KMS-11 (cell line): ENCODE data around the gene DNALI1.

ENCODE experiments used
- H2AFZ ChIP-seq: fragments of 200-600 bp; sonication (generic); 2 replicates; pipeline ENCODE4 v1.6.1; 2016; ENCODE audit warnings: antibody characterized with exemption, mixed run types, low read depth
- H3K27ac ChIP-seq: fragments of 200-600 bp; sonication (generic); 2 replicates; pipeline ENCODE4 v1.6.1; 2016; ENCODE audit warnings: mild to moderate bottlenecking, mixed run types
- H3K27me3 ChIP-seq: fragments of 200-600 bp; sonication (generic); 2 replicates; pipeline ENCODE4 v1.6.1; 2017; ENCODE audit warnings: mild to moderate bottlenecking, low read depth, mixed run types, moderate library complexity; ENCODE audit not compliant: insufficient read depth
- H3K36me3 ChIP-seq: fragments of 200-600 bp; sonication (generic); 2 replicates; pipeline ENCODE4 v1.6.1; 2017; ENCODE audit warnings: mild to moderate bottlenecking, mixed run types; ENCODE audit not compliant: insufficient read depth
- H3K4me1 ChIP-seq: fragments of 200-600 bp; sonication (generic); 2 replicates; pipeline ENCODE4 v1.6.1; 2016; ENCODE audit warnings: mild to moderate bottlenecking, low read depth, mixed run types; ENCODE audit not compliant: poor library complexity, severe bottlenecking
- H3K4me2 ChIP-seq: fragments of 200-600 bp; sonication (generic); 2 replicates; pipeline ENCODE4 v1.7.0; 2016; ENCODE audit warnings: mild to moderate bottlenecking, mixed run types
- H3K4me3 ChIP-seq: fragments of 200-600 bp; sonication (generic); IDR thresholded peaks from 2 replicates; pipeline ENCODE4 v1.6.1; 2017; ENCODE audit warnings: low read depth, low read length, mixed read lengths; ENCODE audit not compliant: insufficient read depth
- H3K79me2 ChIP-seq: fragments of 200-600 bp; sonication (generic); 2 replicates; pipeline ENCODE4 v1.6.1; 2016; ENCODE audit warnings: low read depth, mixed run types; ENCODE audit not compliant: insufficient read depth
- H3K9ac ChIP-seq: fragments of 200-600 bp; sonication (generic); 2 replicates; pipeline ENCODE4 v1.6.1; 2016; ENCODE audit warnings: mild to moderate bottlenecking, mixed run types
- H4K20me1 ChIP-seq: fragments of 200-600 bp; sonication (generic); 2 replicates; pipeline ENCODE4 v1.6.1; 2016; ENCODE audit warnings: mild to moderate bottlenecking, mixed run types; ENCODE audit not compliant: insufficient read depth
- CTCF ChIP-seq: fragments of 200-600 bp; sonication (generic); conservative IDR thresholded peaks from 2 replicates; pipeline ENCODE4 v1.6.1; 2017; ENCODE audit warnings: low read depth, mild to moderate bottlenecking, antibody characterized with exemption, low read length, moderate library complexity, mixed read lengths

Gene DNALI1

GRCh38 chr1:37605806-37606474 lies 49.2 kb downstream of the DNALI1 start:
- H3K9ac ChIP-seq: no peak overlapping the region
- H3K4me2 ChIP-seq: no peak overlapping the region
- H4K20me1 ChIP-seq: no peaks in the 10 kb centered on the region
- no peak overlapping the region for H3K27ac ChIP-seq
- no peak overlapping the region for H2AFZ ChIP-seq
- no peak for TF ChIP-seq CTCF
- H3K79me2 ChIP-seq: no peaks in the 10 kb centered on the region
- no peaks in the 10 kb centered on the region for H3K4me1 ChIP-seq
- no peak overlapping the region for H3K4me3 ChIP-seq
- H3K27me3 ChIP-seq: peaks cover 8% of the 10 kb centered on the region; the same call in 1 of the 2 replicates
- H3K36me3 ChIP-seq: no peaks in the 10 kb centered on the region

- H3K36me3 ChIP-seq: no peaks in the 10 kb centered on the region
- H3K79me2 ChIP-seq: no peaks in the 10 kb centered on the region
- H4K20me1 ChIP-seq: no peaks in the 10 kb centered on the region
- no peak overlapping the region for H3K27ac ChIP-seq
- no peaks in the 10 kb centered on the region for H3K4me1 ChIP-seq
- no peak overlapping the region for H3K9ac ChIP-seq
- H2AFZ ChIP-seq: no peak overlapping the region
- H3K27me3 ChIP-seq: peaks cover 8% of the 10 kb centered on the region; the same call in 1 of the 2 replicates
- no peak overlapping the region for H3K4me3 ChIP-seq
- H3K4me2 ChIP-seq: no peak overlapping the region
- TF ChIP-seq CTCF: no peak
These were observed 49.9 kb downstream of the DNALI1 start for GRCh38 chr1:37606481-37607263.

- no peak overlapping the region for H2AFZ ChIP-seq
- H3K4me2 ChIP-seq: no peak overlapping the region
- no peak overlapping the region for H3K27ac ChIP-seq
- no peak overlapping the region for H3K4me3 ChIP-seq
- H3K79me2 ChIP-seq: no peaks in the 10 kb centered on the region
- H4K20me1 ChIP-seq: no peaks in the 10 kb centered on the region
- H3K27me3 ChIP-seq: peaks cover 11% of the 10 kb centered on the region; the same call in 1 of the 2 replicates
- H3K9ac ChIP-seq: no peak overlapping the region
- H3K4me1 ChIP-seq: no peaks in the 10 kb centered on the region
- no peaks in the 10 kb centered on the region for H3K36me3 ChIP-seq
- TF ChIP-seq CTCF: no peak
These were observed 52.3 kb downstream of the DNALI1 start for GRCh38 chr1:37609002-37609401.

- Histone ChIP-seq H3K4me2 (no peak overlapping the region), H3K36me3 (no peaks in the 10 kb centered on the region), H2AFZ (no peak overlapping the region), H3K4me1 (no peaks in the 10 kb centered on the region), H3K27ac (no peak overlapping the region), H3K27me3 (peaks cover 11% of the 10 kb centered on the region; the same call in 1 of the 2 replicates), H3K9ac (no peak overlapping the region), H3K79me2 (no peaks in the 10 kb centered on the region), H4K20me1 (no peaks in the 10 kb centered on the region), H3K4me3 (no peak overlapping the region)
- TF ChIP-seq CTCF: no peak
These were observed 53.3 kb downstream of the DNALI1 start for GRCh38 chr1:37609994-37610393.
